HG03060 (cell line): Measurements from ENCODE around the gene PGAP3.
"Not testable (repeated sequence)": the region's sequence is repeated elsewhere in the genome, so short reads cannot be mapped to it uniquely, and the experiment has no call there.

ENCODE experiments used
- ATAC-seq: cut with Tn5 transposase; IDR thresholded peaks from one replicate; pipeline ENCODE4 v1.9.1; 2021; ENCODE audit warnings: low read depth, moderate number of reproducible peaks; ENCODE audit not compliant: unreplicated experiment

PGAP3 gene

GRCh38 chr17:39699157-39699817 is 11.4 kb upstream of the PGAP3 start:
- not testable (repeated sequence) for ATAC-seq

- ATAC-seq: no peak
Measured at GRCh38 chr17:39697961-39698360, 10.1 kb upstream of the PGAP3 start.

- ATAC-seq: no peak
Measured at GRCh38 chr17:39696731-39697130, 8.9 kb upstream of the PGAP3 start.

GRCh38 chr17:39695089-39695474 is 7.2 kb upstream of the PGAP3 start:
- no peak for ATAC-seq

GRCh38 chr17:39694593-39694992 is 6.7 kb upstream of the PGAP3 start:
- no peak for ATAC-seq

GRCh38 chr17:39688945-39689344 is 1.1 kb upstream of the PGAP3 start:
- no peak for ATAC-seq

GRCh38 chr17:39688475-39688835 is 598 bp upstream of the PGAP3 start:
- no peak for ATAC-seq

- ATAC-seq: no peak
Measured at GRCh38 chr17:39687101-39687545, 734 bp downstream of the PGAP3 start.

GRCh38 chr17:39684369-39685192 is 3.3 kb downstream of the PGAP3 start:
- ATAC-seq: no peak

- no peak for ATAC-seq
Measured at GRCh38 chr17:39683295-39683939, 4.4 kb downstream of the PGAP3 start.

GRCh38 chr17:39679521-39680192 is 8.2 kb downstream of the PGAP3 start:
- no peak for ATAC-seq

- ATAC-seq: no peak
Measured at GRCh38 chr17:39678340-39679116, 9.3 kb downstream of the PGAP3 start.

GRCh38 chr17:39677542-39678339 is 10.1 kb downstream of the PGAP3 start:
- ATAC-seq: no peak

- no peak for ATAC-seq
Measured at GRCh38 chr17:39677072-39677471, 10.8 kb downstream of the PGAP3 start.

- ATAC-seq: no peak
Measured at GRCh38 chr17:39676198-39676819, 11.5 kb downstream of the PGAP3 start.

GRCh38 chr17:39675390-39676082 is 12.3 kb downstream of the PGAP3 start:
- ATAC-seq: no peak

- no peak for ATAC-seq
Measured at GRCh38 chr17:39674702-39675389, 13.0 kb downstream of the PGAP3 start.

- no peak for ATAC-seq
Measured at GRCh38 chr17:39674179-39674578, 13.7 kb downstream of the PGAP3 start.
